Measurements from ENCODE around the gene SNCB. TPM values are rescaled to one million over a fixed set of nuclear protein-coding genes. Genes with fewer than 3 reads are reported as not detected.

SNCB gene
- total and polyA plus RNA-seq, 9 donors, result 0.13 TPM; not detected in 8

DNA sequence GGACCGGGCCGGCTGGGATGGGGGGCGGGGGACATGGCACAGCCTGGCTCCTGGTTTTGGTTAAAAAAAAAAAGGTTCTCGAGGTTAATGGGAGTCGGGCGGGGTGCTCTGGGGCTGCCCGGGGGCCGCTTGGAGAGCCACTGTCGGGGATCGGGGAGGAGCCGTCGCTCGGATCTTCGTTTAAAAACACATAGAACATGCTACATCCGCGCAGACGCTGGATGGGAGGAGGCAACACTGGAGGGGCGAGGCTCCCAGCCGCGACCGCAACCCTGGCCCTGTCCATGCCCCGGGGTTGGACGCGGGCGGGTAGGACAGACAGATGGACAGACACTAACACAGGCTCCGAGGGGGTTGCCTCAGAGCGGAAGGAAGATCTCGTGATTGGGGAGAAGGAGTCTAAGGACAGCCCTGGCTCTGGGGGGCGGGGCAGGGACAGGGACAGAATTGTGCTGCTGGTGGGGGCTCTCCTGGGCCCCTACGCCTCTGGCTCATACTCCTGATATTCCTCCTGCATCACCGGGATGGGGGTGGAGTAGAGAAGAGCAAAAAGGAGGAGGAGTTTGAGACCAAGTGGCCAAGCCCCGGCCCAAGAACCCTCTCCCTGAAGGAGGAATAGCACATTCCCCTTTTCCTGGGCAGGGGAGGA lies 9.9 kb downstream of the SNCB start:
- 3 to 5% (median 3%) methylated on average over 31 to 32 of the region's 32 CpGs for WGBS, 3 donors
- H3K4me3 ChIP-seq, result no peak overlapping the region
- no peaks in the 10 kb centered on the region for H3K9me3 ChIP-seq
- H3K36me3 ChIP-seq, result no peaks in the 10 kb centered on the region
- H3K27ac ChIP-seq, result no peak overlapping the region
- intact Hi-C loops (cut with DNase I), result no loop called here
- no peak for DNase-seq
- no peaks in the 10 kb centered on the region for H3K27me3 ChIP-seq
- H3K4me1 ChIP-seq (ENCODE audit: insufficient read depth), result peaks cover 4% of the 10 kb centered on the region
- no peak for TF ChIP-seq CTCF (IDR thresholded peaks at IDR 0.05)
- no peak for TF ChIP-seq POLR2A (IDR thresholded peaks at IDR 0.05)
- TF ChIP-seq EP300 (IDR thresholded peaks at IDR 0.05), result no peak

GRCh38 chr5:176619569-176620332 lies 10.6 kb downstream of the SNCB start:
- Histone ChIP-seq H3K27ac (no peak overlapping the region), H3K4me3 (no peak overlapping the region), H3K27me3 (no peaks in the 10 kb centered on the region), H3K4me1 (ENCODE audit: insufficient read depth) (peaks cover 4% of the 10 kb centered on the region), H3K36me3 (no peaks in the 10 kb centered on the region), H3K9me3 (no peaks in the 10 kb centered on the region)
- TF ChIP-seq POLR2A (IDR thresholded peaks at IDR 0.05) (no peak), CTCF (IDR thresholded peaks at IDR 0.05) (no peak), EP300 (IDR thresholded peaks at IDR 0.05) (no peak)
- intact Hi-C loops (cut with DNase I), result no loop called here
- DNase-seq, result no peak
- 7 to 16% (median 9%) methylated on average over 49 to 59 of the region's 59 CpGs for WGBS, 3 donors

DNA sequence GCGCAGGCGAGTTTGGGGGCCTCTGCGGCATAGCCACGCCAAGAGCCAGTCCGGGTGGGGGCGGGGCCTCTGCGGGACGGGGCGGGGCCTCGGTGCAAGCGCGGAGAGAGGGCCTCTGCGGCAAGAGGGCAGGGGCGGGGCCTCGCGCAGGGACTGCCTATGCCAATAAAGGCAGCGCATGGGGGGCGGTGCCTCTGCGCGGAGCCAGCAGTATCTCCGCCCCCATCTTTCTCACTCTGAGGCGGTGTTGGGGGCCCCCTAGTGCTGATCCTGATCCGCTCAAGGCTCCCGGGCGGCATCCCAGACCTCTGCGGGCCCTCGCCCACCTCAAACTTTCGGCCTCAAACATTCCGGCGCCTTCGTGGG lies 11.1 kb downstream of the SNCB start:
- TF ChIP-seq POLR2A (IDR thresholded peaks at IDR 0.05) (no peak), EP300 (IDR thresholded peaks at IDR 0.05) (no peak), CTCF (IDR thresholded peaks at IDR 0.05) (no peak)
- H3K4me1 ChIP-seq (ENCODE audit: insufficient read depth), result peaks cover 4% of the 10 kb centered on the region
- 2 to 4% (median 2%) methylated on average over 29 to 31 of the region's 31 CpGs for WGBS, 3 donors
- intact Hi-C loops (cut with DNase I), result no loop called here
- H3K27me3 ChIP-seq, result no peaks in the 10 kb centered on the region
- DNase-seq, result peak in 2 of 5 donors; percentile 18 to 65
- no peaks in the 10 kb centered on the region for H3K9me3 ChIP-seq
- no peaks in the 10 kb centered on the region for H3K36me3 ChIP-seq
- no peak overlapping the region for H3K27ac ChIP-seq
- no peak overlapping the region for H3K4me3 ChIP-seq

DNA sequence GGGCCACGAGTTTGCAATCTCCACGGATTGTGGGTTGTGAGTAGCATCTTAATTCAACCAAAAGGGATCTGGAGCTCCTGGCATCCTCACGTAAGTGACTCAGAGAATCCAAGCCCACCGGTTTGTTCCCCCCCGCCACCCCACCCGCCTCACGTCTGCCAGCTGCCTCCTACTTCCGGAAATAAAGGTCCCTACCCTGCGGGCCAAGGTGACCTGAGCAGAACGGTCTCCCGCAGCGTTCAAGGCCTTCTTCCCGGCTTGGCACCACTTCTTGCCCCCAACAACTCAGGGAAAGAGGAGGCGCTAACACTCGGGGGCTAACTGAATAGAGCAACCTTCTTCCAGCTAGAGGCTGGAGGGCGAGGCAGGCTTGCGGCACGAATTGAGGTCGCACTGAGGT lies 11.6 kb downstream of the SNCB start:
- DNase-seq, result no peak
- Histone ChIP-seq H3K27me3 (no peaks in the 10 kb centered on the region), H3K27ac (no peak overlapping the region), H3K36me3 (no peaks in the 10 kb centered on the region), H3K4me3 (no peak overlapping the region), H3K4me1 (ENCODE audit: insufficient read depth) (peaks cover 4% of the 10 kb centered on the region), H3K9me3 (no peaks in the 10 kb centered on the region)
- TF ChIP-seq CTCF (IDR thresholded peaks at IDR 0.05) (no peak), EP300 (IDR thresholded peaks at IDR 0.05) (no peak), POLR2A (IDR thresholded peaks at IDR 0.05) (no peak)
- 17 to 21% (median 17%) methylated on average over 19 of the region's 19 CpGs for WGBS, 3 donors
- intact Hi-C loops (cut with DNase I), result no loop called here

All from ovary (tissue), 9 donors.